ENCODE measurements around the gene FAM124A. TPM values are rescaled to one million over a fixed set of nuclear protein-coding genes. Genes with fewer than 3 reads are reported as not detected.

The FAM124A gene, protein sequence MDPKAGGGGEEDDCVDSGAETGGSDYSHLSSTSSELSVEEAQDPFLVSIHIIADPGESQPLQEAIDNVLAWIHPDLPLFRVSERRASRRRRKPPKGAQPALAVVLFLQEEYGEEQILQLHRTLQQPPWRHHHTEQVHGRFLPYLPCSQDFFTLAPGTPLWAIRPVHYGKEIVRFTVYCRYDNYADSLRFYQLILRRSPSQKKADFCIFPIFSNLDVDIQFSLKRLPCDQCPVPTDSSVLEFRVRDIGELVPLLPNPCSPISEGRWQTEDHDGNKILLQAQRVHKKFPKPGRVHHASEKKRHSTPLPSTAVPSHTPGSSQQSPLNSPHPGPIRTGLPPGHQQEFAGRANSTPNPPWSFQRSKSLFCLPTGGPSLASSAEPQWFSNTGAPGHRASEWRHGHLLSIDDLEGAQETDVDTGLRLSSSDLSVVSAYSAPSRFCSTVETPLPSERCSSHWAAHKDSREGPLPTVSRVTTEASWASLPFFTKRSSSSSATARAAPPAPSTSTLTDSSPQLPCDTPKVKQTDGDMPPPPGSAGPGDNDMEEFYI
- 1 to 10 TPM; 2.1 to 7.2 (median 5.2) TPM for total RNA-seq

GRCh38 chr13:51222037-51222685 is at the start of gene FAM124A:
Gene FAM124A (plus strand): TSS chr13:51222398. CDS start chr13:51222502, 104 bp downstream.
- Histone ChIP-seq H3K4me1 (no peaks in the 10 kb centered on the region), H3K4me3 (peak within 1 kb of the TSS; percentile 59 to 89), H3K9me3 (no peaks in the 10 kb centered on the region), H3K36me3 (no peaks in the 10 kb centered on the region), H3K27me3 (no peaks in the 10 kb centered on the region), H3K27ac (peak within 1 kb of the TSS; percentile 58 to 60)
- intact Hi-C loops (cut with DNase I; ENCODE audit: low total_unique reads), result loop anchor here (10.0 kb wide), 1 partner anchor 63 kb away; no protein-coding TSS in a partner anchor
- TF ChIP-seq CTCF (IDR thresholded peaks at IDR 0.05), result peak in 3 of 4 experiments; percentile 51 to 86 (median 73)
- peak in 1 of 2 donors; percentile 44 for TF ChIP-seq POLR2A (IDR thresholded peaks at IDR 0.05)
- DNase-seq, result peak; percentile 26 to 62

GRCh38 chr13:51175021-51175420 is 47.2 kb upstream of the FAM124A start:
- TF ChIP-seq POLR2A (IDR thresholded peaks at IDR 0.05), result no peak
- no peak for TF ChIP-seq CTCF (IDR thresholded peaks at IDR 0.05)
- Histone ChIP-seq H3K27me3 (no peaks in the 10 kb centered on the region), H3K36me3 (no peaks in the 10 kb centered on the region), H3K9me3 (no peaks in the 10 kb centered on the region), H3K27ac (no peak overlapping the region), H3K4me3 (no peak overlapping the region), H3K4me1 (no peaks in the 10 kb centered on the region)
- intact Hi-C loops (cut with DNase I; ENCODE audit: low total_unique reads), result no loop called here
- DNase-seq, result no peak

DNA sequence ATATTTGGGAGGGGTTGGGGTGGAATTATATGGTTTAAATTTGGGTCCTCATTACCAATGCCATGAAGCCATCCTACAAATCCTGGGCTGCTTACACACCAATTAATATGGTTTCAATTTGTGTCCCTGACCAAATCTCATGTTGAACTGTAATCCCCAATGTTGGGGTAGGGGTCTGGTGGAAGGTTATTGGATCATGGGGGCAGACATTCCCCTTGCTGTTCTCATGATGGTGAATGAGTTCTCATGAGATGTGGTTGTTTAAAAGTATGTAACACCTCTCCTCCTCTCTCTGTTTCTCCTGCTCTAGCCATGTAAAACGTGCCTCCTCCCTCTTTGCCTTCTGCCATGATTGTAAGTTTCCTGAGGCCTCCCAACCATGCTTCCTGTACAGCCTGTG is 46.6 kb upstream of the FAM124A start:
- Histone ChIP-seq H3K27ac (no peak overlapping the region), H3K4me3 (no peak overlapping the region), H3K27me3 (no peaks in the 10 kb centered on the region), H3K9me3 (no peaks in the 10 kb centered on the region), H3K4me1 (no peaks in the 10 kb centered on the region), H3K36me3 (no peaks in the 10 kb centered on the region)
- no peak for DNase-seq
- intact Hi-C loops (cut with DNase I; ENCODE audit: low total_unique reads), result no loop called here
- no peak for TF ChIP-seq CTCF (IDR thresholded peaks at IDR 0.05)
- no peak for TF ChIP-seq POLR2A (IDR thresholded peaks at IDR 0.05)

GRCh38 chr13:51177188-51177587 is 45.0 kb upstream of the FAM124A start:
- H3K27me3 ChIP-seq, result peaks cover 0 to 4% of the 10 kb centered on the region in 2 donors
- H3K9me3 ChIP-seq, result no peaks in the 10 kb centered on the region
- intact Hi-C loops (cut with DNase I; ENCODE audit: low total_unique reads), result no loop called here
- no peaks in the 10 kb centered on the region for H3K4me1 ChIP-seq
- H3K36me3 ChIP-seq, result no peaks in the 10 kb centered on the region
- no peak for DNase-seq
- no peak for TF ChIP-seq POLR2A (IDR thresholded peaks at IDR 0.05)
- TF ChIP-seq CTCF (IDR thresholded peaks at IDR 0.05), result no peak
- no peak overlapping the region for H3K27ac ChIP-seq
- no peak overlapping the region for H3K4me3 ChIP-seq

All from uterus (tissue), 4 donors.